Coronary artery (tissue), 2 donors: Measurements from ENCODE around the gene ATG12.

Source experiments
- DNase-seq: peaks from one replicate; pipeline ENCODE4 v3.0.0-alpha.2; 2017; ENCODE audit warnings: low spot score
- H3K27ac ChIP-seq, 2 donors: fragments of 200-600 bp; sonication (generic); one replicate each; pipeline ENCODE4 v1.5.1; 2016 to 2019
- H3K4me3 ChIP-seq: fragments of 200-600 bp; sonication (generic); 2 replicates; pipeline ENCODE4 v1.5.1; 2016; ENCODE audit warnings: mild to moderate bottlenecking, moderate library complexity
- TF ChIP-seq, protein P1 (sequence below): fragments of 200-600 bp; sonication (generic); IDR thresholded peaks from one replicate; pipeline ENCODE4 v1.5.1; 2019; ENCODE audit warnings: antibody characterized with exemption

The ATG12 gene

DNA sequence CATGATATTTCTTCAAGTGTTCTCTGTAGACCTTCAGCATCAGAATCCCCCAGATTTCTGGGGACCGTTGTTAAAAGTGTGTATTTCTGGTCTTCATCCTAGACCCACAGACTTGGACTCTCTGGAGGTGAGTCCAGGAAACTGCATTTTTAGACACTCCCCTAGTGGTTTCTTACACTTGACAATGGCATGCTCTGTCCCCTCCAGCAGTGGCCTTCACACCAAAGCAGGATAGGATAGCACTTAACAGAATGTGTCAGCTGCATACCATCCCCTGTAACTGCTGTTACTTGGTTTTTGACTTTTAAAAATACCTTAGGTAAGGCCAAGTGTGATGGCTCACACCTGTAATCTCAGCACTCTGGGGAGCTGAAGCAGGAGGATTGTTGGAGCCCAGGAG, 45.7 kb downstream of the ATG12 start:
- Histone ChIP-seq H3K27ac (no peak overlapping the region), H3K4me3 (no peak overlapping the region)
- DNase-seq = no peak
- TF ChIP-seq, protein P1, sequence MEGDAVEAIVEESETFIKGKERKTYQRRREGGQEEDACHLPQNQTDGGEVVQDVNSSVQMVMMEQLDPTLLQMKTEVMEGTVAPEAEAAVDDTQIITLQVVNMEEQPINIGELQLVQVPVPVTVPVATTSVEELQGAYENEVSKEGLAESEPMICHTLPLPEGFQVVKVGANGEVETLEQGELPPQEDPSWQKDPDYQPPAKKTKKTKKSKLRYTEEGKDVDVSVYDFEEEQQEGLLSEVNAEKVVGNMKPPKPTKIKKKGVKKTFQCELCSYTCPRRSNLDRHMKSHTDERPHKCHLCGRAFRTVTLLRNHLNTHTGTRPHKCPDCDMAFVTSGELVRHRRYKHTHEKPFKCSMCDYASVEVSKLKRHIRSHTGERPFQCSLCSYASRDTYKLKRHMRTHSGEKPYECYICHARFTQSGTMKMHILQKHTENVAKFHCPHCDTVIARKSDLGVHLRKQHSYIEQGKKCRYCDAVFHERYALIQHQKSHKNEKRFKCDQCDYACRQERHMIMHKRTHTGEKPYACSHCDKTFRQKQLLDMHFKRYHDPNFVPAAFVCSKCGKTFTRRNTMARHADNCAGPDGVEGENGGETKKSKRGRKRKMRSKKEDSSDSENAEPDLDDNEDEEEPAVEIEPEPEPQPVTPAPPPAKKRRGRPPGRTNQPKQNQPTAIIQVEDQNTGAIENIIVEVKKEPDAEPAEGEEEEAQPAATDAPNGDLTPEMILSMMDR = no peak

DNA sequence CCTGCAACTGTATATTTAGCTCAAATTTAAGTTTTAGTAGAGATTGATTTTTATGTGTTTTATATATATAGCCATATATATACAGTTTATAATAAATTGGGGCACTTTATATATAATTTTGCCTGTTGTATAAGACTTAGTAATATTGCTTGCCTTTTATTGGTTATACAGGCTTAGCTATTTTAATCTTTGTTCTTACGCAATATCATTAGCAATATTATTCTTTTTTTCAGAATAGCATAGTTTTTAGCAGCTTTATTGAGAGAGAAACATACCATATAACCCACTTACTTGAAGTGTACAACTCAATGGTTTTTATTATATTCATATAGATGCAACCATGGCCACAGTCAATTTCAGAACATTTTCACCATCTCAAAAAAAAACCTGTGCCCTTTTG, 52.9 kb downstream of the ATG12 start:
- no peak for DNase-seq
- Histone ChIP-seq H3K4me3 (no peak overlapping the region), H3K27ac (no peak overlapping the region)
- TF ChIP-seq, protein P1 = no peak

DNA sequence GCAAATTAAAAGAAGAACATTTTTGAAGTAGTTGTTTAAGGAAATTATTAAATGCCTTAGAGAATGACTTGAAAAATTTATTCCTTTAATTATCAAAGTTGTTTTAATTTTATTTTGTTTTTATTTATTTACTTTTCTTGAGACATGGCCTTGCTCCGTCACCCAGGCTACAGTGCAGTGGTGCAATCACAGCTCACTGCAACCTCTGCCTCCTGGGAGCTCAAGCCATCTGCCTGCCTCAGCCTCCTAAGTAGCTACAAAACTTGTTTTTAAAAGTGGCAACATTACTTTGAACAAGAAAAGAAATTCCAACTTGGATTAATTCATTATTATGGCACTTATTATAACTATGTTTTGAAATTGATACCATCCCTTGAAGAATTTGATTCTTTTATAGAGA, 53.9 kb downstream of the ATG12 start:
- H3K27ac ChIP-seq = no peak overlapping the region
- no peak for DNase-seq
- TF ChIP-seq, protein P1 = no peak
- no peak overlapping the region for H3K4me3 ChIP-seq

DNA sequence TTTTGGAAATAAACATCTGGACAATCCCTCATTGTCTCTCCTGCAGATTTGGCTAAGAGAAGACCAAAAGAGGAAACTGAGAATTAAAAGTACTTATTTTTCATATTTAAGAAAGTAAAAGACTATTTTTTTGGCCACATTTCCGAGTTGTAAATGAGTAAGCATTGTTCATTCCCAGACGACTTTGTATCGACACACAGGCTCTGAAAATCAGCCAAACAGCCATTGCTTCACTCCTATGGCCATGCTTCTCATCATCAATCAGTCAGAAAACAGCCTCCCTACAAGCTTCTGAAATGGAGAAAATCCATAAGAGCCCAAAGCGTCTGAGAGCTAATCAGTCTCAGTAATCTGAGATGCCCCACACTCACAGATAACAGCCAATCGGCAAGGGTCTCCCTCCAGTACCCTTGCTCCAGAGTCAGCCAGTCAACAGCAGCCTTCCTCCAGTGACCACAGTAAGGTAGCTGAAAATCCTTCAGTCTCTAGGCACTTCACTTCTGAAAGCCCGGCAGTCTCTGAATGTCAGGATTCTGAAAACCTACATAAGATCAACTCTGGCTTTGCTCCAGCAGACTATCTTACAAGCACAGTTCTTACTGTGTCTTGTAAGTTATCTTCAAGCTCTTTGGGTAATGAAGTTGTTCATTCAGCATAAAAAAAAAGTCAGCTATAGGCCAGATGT, 55.8 kb downstream of the ATG12 start:
- TF ChIP-seq, protein P1 = no peak
- H3K4me3 ChIP-seq = no peak overlapping the region
- no peak overlapping the region for H3K27ac ChIP-seq
- no peak for DNase-seq

DNA sequence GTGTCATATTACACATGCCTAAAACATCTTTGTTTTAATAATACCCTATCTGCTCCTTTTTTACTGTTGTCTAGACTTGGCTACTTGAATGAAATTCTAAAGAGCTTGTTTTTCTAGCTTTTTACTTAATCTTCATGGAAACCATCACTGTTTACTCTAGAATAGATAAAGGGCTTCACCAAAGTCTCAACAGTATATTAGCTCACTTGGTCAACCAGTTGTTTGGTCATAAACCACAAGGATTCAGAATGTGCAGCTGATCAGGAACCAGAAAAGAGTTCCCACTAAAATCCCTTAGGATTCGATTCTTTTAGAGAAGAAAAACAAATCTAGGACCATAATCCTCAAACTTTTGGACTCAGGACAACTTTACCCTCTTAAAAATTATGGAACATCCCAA, 62.9 kb downstream of the ATG12 start:
- Histone ChIP-seq H3K4me3 (no peak overlapping the region), H3K27ac (no peak overlapping the region)
- DNase-seq = no peak
- TF ChIP-seq, protein P1 = no peak
